HG03575 (cell line): Measurements from ENCODE around the gene SENP2.
"Not testable (repeated sequence)": the region's sequence is repeated elsewhere in the genome, so short reads cannot be mapped to it uniquely, and the experiment has no call there.

Source experiments
- ATAC-seq: cut with Tn5 transposase; IDR thresholded peaks from one replicate; pipeline ENCODE4 v1.9.1; 2021; ENCODE audit not compliant: unreplicated experiment, insufficient number of reproducible peaks, low FRiP score; ENCODE audit errors: extremely low read depth

The SENP2 gene

DNA sequence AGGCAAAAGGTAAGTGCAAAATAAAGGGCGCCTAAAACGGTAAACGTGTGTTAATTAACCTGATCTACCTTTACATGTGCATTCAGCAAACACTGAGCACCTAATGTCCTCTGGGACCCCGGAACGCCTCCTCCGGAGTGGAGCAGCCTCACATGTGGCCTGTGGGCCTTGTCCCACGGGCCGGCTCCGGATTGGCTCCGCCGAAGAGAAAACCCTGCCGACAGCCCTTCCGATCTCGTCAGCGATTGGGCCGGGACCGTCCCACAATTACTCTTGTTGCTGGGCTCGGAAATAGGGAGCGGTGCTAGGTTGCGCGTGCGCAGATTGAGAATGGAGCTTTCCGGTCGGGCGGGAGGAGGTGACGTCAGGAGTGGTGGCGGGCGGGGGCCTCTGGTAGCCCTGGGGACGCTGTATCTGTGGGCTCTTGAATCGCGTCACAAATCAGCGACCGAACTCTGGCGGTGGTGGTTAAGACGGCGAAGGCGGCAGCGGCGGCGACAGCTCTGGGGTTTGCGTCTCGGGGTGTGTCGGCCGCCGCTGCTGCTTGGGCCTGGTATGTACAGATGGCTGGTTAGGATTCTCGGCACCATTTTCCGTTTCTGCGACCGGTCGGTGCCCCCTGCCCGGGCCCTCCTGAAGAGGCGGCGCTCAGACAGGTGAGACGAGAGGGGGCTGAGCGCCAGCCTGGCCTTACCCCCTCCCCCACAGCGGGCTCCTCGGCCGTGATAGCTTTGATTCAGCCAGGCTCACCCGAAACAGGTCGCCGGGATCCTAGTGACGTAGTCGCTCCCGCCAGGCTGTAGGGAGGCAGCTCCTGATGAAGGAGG lies at the start of gene SENP2:
TSS of gene SENP2 (plus strand) at position 437 of the 827 bp plus-strand sequence. CDS start at position 556, 119 bp downstream.
- ATAC-seq, result peak; percentile 83

DNA sequence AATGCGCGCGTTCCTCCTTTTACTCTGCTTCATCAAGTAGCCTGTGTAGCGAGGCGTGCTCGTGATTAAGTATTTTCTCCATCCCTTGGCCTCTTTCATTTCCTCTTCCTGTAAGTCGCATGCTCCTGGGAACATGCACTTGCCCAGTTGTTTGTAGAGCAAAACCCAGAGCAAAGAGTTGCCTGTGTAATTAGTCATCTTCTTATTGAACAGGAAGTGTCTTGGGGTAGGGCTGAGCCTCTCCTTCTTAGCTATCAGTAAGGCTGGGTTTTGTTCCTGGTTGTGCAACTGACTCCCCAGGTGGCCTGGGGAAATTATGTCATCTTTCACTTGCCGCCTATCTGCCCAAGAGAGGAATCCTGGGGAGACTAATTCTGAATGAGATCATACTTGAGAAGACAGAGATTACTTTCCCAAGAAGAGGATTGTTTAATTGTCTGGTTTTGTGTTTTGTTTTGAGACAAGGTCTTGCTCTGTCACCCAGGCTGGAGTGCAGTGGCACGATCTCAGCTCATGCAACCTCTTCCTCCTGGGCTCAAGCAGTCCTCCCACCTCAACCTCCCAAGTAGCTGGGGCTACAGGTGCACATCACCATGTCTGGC lies 48.6 kb upstream of the SENP2 start:
- peak; percentile 94 for ATAC-seq

DNA sequence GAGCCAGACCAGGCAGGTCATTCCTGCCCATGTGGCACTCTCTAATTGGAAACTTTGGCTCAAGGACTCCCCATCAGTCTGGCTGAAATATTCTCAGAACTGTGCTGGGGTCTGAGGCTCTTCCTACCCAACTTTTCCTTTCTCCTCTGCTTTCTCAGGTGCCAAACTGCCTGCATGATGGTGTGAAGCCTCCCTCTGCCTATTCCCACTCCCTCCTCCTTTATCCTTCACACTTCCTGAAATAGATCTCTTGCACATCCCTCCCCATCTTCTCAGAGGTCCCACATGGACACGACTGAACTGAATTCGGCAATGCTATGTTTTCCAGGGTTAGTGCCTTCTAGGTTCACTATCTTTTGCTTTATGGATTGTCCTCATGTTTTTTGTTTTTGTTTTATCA lies 46.2 kb upstream of the SENP2 start:
- no peak for ATAC-seq

DNA sequence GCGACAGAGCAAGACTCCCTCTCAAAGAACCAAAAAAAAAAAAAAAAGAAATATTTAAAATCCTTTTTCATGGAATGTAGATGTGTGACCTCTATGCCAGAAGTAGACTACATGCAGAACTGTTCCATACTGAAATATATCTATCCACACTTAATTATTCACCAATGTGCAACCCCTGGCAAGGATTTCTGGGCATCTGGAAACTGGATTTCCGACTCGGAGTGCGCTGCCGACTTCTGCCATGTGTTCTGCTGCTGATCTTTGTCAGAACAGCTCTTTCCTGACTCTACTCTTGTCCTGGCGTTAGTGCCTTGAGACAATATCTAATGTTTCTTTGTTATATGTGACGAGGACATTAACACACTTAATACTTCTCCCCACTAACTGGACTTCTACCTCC lies 45.4 kb upstream of the SENP2 start:
- no peak for ATAC-seq

DNA sequence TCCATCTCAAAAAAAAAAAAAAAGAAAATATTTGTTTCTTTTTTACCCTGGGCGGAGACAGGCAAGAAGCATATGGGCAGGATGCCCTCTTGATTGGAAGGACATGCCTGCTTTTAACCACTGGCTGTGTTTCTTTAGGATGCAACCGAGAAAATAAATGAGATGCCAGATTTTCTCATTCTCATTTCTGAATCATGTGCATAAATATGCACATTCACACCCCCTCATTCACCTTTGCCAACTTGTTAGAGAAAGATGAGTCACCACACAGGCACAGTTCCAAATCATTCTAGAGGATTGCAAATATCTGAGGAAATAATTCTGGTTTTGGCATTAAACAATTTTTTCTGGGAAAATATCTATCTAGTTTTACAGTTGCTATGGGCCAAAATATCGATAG lies 37.0 kb upstream of the SENP2 start:
- no peak for ATAC-seq

DNA sequence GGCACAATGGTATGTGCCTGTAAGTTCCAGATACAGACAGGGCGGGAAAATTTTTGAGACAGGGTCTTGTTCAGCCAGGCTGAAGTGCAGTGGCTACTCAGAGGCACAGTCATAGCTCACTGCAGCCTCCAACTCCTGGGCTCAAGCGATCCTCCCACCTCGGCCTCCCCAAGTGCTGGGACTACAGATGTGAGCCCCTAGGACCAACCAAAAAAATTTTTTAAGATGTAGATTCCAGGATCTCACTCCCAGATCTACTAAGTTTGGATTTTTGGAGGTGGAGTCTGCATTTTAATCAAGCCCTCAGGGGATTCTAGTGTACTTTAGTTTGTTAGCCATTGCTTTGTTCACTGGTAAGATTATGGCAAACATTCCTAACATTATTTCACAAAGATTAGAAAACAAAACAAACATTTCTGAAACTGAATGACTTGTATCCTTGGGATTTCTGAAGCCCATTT lies 36.4 kb upstream of the SENP2 start:
- no peak for ATAC-seq

DNA sequence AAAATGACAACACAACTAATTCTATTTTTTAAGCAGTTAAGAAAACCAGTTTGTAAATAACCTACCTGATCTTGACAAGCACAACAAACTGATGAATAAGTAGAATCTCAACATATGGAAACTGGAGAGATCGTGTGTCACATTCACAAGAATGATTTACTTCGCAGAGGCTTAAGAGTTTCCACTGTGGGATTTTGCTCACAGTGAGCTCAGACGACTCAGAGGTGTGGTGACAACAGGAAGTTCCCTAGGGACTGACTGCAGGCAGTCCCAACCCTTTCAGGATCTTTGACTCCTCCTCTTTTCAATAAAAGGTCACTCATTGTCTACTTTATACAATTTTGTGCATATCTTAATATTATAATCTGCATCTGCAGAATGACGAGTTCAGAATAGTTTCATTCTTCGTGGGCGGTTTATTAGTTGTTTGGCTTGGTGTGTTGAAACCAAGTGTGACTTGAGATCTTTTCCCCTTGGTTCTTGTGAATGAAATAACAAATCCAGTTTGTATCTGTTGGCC lies 33.7 kb upstream of the SENP2 start, which contains the start of gene LIPH:
TSS of gene LIPH (minus strand) at position 231 of the 520 bp plus-strand sequence. CDS start at position 114, 117 bp downstream.
- ATAC-seq, result peak; percentile 38

DNA sequence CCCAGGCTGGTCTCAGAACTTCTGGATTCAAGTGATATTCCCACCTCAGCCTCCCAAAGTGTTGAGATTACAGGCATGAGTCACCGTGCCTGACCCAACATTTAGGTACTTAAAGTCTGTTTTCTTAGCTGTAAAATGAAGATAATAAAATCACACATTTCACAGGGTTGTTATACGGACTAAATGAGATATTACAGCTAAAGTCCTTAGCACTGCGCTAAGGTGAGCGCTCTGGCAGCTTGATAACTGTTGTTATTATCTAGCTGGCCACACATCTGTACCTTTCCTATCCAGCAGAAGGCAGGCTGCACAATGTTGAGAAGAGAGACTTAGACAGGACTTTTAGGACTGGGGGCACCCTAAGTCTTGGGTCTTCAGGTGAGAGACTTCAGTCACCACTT lies 31.0 kb upstream of the SENP2 start:
- no peak for ATAC-seq

DNA sequence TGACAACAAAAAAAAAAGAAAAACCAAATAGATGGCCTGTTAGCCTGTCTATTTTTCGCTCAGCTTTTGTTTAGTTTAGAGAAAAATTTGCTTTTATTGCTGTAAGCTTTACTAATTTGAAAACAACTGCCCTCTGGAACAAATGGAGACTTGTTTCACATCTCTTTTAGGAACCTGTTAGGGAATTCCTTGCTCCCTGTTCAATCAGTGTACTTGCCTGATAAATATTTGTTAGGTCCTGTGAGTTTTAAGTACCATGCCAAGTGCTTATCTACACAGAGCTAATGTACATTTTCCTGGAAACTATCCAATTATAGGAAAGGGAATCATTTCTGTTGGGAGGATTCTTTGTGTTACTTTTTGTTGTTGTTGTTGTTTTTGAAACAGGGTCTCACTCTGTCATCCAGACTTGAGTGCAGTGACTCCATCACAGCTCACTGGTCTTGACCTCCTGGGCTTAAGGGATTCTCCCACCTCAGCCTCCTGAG lies 30.2 kb upstream of the SENP2 start:
- ATAC-seq, result no peak

DNA sequence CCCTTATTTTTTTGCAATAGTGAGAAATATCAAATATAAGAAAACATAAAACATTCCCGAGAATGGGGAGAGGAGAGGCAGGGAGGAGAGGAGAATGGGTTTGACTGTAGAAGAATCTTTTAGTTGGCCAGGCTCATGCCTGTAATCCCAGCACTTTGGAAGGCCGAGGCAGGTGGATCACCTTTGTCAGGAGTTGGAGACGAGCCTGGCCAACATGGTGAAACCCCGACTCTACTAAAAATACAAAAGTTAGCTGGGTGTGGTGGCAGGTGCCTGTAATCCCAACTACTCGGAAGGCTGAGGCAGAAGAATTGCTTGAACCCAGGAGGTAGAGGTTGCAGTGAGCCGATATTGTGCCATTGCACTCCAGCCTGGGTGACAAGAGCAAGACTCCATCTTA lies 29.5 kb upstream of the SENP2 start:
- not testable (repeated sequence) for ATAC-seq

DNA sequence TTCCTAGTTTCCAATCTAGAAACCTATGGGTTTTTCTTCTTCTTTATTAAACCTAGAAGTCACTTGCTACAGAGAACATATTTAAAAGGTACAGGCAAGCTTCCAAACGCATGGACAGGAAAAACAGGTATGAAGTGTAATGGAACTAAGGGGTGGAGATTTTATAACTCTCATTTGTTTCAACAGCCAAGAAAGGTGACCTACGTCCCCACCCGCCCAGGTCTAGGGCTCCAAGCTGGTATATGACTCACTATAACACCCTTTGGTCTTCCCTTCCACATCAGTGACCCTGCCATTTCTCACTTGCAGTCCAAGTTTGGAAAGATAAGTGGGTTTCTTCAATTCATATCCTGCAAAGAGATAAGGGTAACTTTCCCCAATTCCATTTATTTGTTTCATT lies 27.7 kb upstream of the SENP2 start:
- no peak for ATAC-seq

DNA sequence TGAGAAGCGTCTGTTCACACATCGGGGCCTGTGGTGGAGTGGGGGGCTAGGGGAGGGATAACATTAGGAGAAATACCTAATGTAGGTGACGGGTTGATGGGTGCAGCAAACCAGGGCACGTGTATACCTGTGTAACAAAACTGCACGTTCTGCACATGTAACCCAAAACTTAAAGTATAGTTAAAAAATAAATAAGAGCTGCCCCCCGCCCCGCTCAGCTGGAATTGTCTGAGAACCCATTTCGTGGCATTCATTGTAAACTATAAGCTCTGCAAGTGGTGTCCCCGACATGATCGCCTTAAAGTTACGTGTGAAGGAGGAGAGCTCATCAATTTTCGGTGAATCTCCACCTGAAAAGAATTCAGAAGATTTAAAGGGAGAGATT lies 26.4 kb upstream of the SENP2 start:
- ATAC-seq, result no peak

DNA sequence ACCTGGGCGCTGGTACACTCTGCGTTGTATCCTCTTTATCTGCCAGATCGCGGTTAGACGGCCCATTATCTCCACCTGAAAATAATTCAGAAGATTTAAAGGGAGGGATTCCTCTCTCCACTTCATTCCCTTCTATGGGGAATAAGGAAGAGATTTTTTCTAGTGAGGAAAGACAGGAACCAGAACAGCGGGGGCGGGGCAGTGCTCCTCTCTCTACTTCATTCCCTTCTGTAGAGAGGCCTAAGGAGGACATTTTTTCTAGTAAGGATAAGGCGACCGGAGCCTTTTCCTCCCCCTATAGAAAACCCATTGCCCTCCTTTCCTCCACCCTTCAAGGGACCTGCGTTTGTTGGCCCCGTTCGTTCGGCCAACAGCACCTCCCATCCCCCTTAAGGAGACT lies 25.4 kb upstream of the SENP2 start:
- no peak for ATAC-seq

DNA sequence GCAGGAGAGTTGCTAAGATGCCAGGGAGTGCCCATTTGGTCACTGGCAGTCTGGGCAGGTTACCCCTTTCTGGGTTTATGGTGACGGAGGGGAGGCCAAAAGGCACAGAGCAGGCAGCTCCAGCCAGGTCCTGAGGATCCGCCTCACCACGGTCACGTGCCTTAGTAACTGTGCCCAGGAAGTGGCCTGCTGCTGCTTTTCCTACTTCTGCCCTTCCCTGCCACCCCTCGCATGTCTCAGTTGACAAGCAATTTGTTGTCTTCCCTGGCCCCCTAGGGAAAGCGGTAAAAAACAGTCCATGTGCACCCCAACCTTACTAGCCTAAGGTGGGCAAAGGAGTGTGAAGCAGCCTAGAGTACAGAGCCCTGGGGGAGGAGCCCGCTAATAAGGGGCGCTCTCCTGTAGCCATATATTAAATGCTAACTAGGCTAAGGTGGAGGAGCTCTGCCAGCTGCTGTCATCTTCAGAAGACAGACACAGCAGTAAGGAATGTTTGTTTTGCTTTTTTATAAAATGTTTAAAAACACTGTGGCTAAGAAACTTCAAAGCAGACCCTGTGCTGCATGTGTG lies 24.6 kb upstream of the SENP2 start:
- ATAC-seq, result no peak

DNA sequence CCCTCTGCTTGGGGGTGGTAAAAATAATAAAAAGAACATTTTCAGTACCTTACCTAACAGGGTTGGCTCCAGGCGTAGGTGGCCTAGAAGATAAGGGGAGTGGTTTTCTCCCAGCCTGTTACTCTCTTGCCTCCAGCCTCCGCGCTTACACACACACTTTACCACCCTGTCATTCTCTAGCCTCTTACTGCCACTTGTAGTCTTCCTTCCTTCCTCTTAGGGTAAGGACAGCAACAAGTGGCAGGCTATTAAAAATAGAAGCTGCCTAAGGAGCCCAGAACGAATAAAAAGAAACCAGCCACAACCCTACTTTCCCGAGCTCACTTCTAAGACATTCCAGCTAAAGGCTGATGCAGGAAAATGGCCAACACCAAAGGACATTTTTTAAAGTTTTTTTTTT lies 24.1 kb upstream of the SENP2 start:
- no peak for ATAC-seq

DNA sequence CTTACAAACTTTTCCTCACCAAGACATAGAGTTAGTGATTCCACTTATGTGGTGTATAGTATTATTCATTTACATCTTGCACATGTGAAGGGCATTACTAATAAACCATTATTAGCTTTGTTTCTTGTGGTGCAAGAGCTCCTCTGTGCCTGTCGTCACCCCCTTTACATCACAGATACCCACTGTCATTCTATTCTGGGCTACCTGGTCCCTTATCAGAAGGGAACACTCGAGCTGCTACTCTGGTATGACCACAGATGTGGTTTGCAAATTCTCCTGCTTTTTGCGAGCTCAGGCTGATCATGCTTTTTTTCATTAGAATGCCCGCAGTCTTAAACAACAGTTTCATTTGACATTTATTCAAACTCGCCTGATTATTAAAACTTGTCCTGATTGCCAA lies 13.9 kb upstream of the SENP2 start:
- no peak for ATAC-seq

DNA sequence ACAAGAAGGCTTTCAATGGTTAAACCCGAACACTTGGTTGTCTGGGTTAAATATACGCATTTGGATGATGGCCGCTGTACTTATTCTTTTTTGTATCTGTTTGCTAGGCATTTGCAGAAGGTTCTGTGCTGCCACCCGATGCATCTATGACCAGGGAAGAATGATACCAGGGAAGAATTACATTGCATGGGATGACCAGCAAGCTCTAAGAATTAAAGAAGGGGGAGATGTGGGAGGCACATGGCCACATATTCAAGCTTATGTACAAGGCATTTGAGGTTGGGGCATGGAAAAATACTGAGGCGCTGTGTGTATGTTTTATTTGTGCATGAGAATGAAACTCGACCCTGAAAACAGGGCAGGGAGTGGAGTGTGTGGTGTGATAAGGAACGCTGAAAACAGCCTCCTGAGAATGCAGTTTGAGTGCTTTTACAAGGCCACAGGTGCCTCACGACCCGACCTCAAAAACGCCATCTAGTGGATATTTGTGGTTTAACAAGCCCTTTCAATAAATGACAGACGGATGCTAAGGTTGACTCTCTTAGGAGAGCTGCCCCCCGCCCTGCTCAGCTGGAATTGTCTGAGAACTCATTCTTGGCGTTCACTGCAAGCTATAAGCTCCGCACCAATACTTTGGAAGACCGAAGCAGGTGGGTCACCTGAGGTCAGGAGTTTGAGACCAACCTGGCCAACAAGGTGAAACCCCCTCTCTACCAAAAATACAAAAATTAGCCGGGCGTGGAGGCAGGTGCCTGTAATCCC lies 10.8 kb upstream of the SENP2 start:
- not testable (repeated sequence) for ATAC-seq

DNA sequence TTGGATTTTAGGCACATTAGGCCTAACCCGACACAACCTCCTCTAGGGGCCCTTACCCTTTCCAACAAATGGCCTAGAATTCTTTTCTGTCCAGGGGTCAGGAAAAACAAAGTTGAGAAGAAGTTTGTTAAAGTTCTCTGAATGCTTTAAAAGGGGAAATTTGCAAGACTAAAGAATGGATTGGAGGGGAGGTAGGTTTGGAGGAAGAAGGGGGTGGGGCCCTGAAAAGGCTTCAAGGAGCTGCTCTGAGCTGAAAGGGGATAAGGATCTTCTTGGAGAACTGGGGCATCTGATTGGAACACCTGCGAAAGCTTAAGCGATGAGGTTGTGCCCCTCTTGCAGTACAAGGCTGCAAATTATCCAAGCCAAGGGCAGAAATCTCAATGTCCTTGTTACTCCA lies 3.9 kb upstream of the SENP2 start:
- no peak for ATAC-seq

DNA sequence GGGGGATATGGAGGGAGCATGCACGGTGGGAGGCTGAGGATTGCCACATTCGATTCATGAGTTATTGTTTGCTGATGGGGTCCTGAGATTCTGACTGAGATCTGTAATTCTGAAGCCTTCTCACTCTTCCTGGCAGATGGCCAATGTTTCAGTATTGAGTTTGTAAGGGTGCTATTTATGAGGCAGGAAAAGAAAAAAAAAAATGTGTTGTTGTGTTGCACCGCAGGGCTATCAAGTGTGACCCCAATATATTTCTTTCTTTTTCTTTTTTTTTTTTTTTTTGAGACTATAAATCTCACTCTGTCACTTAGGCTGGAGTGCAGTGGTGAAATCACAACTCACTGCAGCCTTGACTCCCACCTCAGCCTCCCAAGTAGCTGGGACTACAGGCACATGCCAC lies 3.2 kb upstream of the SENP2 start:
- ATAC-seq, result no peak
